ENCODE results near the gene ZFP91. TPM values are rescaled to one million over a fixed set of nuclear protein-coding genes. Genes with fewer than 3 reads are reported as not detected.

Gene ZFP91
- total and polyA plus RNA-seq, 12 donors, result 6.6 to 58.1 (median 49.3) TPM

DNA sequence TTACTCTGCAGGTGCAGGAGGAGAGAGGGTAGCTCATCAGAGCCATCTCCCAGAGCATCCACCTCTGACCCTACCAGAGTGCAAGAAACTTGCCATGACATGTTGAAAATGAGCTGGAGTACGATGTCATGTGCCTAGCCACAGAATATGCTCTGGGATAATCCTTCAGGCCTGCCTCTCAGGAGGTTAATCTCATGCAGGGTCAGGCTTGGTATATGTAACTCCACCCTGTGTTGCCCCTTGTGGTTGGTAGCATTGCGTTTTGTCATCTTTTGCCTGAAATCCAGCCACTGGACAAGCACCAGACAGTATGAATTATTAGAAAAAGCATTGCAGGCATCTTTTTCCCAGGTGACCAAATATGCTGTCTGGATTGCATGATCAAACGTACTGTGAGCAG lies 79.8 kb downstream of the ZFP91 start:
- DNase-seq, result no peak

GRCh38 chr11:58659404-58659803 lies 80.5 kb downstream of the ZFP91 start:
- Histone ChIP-seq H3K4me1 (replicated peaks in 1 of 2) (no peaks in the 10 kb centered on the region), H3K9me3 (replicated peaks in 1 of 3) (no peaks in the 10 kb centered on the region), H3K36me3 (replicated peaks in 1 of 2) (no peaks in the 10 kb centered on the region), H3K27me3 (peaks cover 5% of the 10 kb centered on the region), H3K4me3 (no peak overlapping the region), H3K27ac (no peak overlapping the region)
- intact Hi-C loops (cut with DNase I), result loop anchor here in 1 of 2 donors (10.0 kb wide), 1 partner anchor 475 kb away; no protein-coding TSS in a partner anchor
- DNase-seq, result no peak
- 29 to 69% (median 46%) methylated on average over 2 of the region's 2 CpGs for WGBS, 4 donors
- no peak for TF ChIP-seq POLR2A (IDR thresholded peaks at IDR 0.05)
- TF ChIP-seq, protein P1, sequence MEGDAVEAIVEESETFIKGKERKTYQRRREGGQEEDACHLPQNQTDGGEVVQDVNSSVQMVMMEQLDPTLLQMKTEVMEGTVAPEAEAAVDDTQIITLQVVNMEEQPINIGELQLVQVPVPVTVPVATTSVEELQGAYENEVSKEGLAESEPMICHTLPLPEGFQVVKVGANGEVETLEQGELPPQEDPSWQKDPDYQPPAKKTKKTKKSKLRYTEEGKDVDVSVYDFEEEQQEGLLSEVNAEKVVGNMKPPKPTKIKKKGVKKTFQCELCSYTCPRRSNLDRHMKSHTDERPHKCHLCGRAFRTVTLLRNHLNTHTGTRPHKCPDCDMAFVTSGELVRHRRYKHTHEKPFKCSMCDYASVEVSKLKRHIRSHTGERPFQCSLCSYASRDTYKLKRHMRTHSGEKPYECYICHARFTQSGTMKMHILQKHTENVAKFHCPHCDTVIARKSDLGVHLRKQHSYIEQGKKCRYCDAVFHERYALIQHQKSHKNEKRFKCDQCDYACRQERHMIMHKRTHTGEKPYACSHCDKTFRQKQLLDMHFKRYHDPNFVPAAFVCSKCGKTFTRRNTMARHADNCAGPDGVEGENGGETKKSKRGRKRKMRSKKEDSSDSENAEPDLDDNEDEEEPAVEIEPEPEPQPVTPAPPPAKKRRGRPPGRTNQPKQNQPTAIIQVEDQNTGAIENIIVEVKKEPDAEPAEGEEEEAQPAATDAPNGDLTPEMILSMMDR (IDR thresholded peaks at IDR 0.05), result no peak

More for the DNA sequence above, 79.8 kb downstream of the ZFP91 start:
- H3K27ac ChIP-seq, result no peak overlapping the region
- H3K36me3 ChIP-seq (replicated peaks in 1 of 2), result no peaks in the 10 kb centered on the region
- H3K4me3 ChIP-seq, result no peak overlapping the region
- no peak for TF ChIP-seq POLR2A (IDR thresholded peaks at IDR 0.05)
- TF ChIP-seq, protein P1 (IDR thresholded peaks at IDR 0.05), result no peak
- intact Hi-C loops (cut with DNase I), result loop anchor here in 1 of 2 donors (10.0 kb wide), 1 partner anchor 476 kb away; no protein-coding TSS in a partner anchor
- no peaks in the 10 kb centered on the region for H3K4me1 ChIP-seq (replicated peaks in 1 of 2)
- 75 to 85% (median 80%) methylated on average over 3 of the region's 3 CpGs for WGBS, 4 donors
- peaks cover 5% of the 10 kb centered on the region for H3K27me3 ChIP-seq
- H3K9me3 ChIP-seq (replicated peaks in 1 of 3), result no peaks in the 10 kb centered on the region

DNA sequence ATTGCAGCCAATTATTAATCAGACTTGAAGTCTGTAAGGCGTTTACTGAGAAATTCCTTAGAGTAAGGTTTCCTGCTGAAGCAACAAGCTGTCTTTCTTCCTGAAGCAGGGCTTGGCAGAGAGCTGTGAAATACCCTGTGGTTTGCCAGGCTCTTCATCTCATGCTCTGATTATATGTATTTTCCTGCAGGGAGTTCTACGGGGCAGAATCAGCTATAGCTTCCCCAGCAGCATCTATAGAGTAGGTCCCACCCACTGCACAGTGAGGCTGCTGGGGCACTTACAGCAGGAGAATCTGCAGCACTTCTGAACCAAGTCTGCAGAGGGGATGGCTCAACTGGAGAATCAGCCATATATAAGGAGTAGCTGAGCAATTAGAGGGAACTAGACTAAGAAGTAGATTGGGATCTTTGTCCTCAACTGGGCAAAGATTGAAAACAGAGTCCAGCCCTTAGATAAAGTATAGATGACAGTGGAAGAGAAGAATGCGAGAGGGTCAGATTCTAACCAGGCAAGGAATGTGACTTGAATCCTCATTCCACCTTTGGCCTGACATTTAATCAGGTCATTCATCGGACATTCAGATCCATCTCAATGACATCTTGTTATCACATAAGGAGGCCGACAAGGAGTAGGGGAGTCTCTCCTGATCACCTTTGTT lies 81.2 kb downstream of the ZFP91 start:
- H3K4me3 ChIP-seq, result no peak overlapping the region
- WGBS, 4 donors, result 64 to 85% (median 77%) methylated on average over 5 of the region's 5 CpGs
- H3K27ac ChIP-seq, result no peak overlapping the region
- TF ChIP-seq, protein P1 (IDR thresholded peaks at IDR 0.05), result no peak
- TF ChIP-seq POLR2A (IDR thresholded peaks at IDR 0.05), result no peak
- intact Hi-C loops (cut with DNase I), result loop anchor here in 1 of 2 donors (10.0 kb wide), 1 partner anchor 475 kb away; no protein-coding TSS in a partner anchor
- peaks cover 5% of the 10 kb centered on the region for H3K27me3 ChIP-seq
- H3K4me1 ChIP-seq (replicated peaks in 1 of 2), result no peaks in the 10 kb centered on the region
- no peaks in the 10 kb centered on the region for H3K36me3 ChIP-seq (replicated peaks in 1 of 2)
- H3K9me3 ChIP-seq (replicated peaks in 1 of 3), result no peaks in the 10 kb centered on the region
- DNase-seq, result no peak

Other genes with a start within 250 kb of the ZFP91 start
- gene OR5B17, start 220.0 kb upstream of the ZFP91 start, total RNA-seq, result not detected
- gene OR5B17, start 220.0 kb upstream of the ZFP91 start, polyA plus RNA-seq, result not detected
- gene OR5B3, start 172.2 kb upstream of the ZFP91 start, total RNA-seq, result not detected
- gene OR5B3, start 172.2 kb upstream of the ZFP91 start, polyA plus RNA-seq, result not detected
- not detected for gene OR5B2, start 150.9 kb upstream of the ZFP91 start, total RNA-seq
- not detected for gene OR5B2, start 150.9 kb upstream of the ZFP91 start, polyA plus RNA-seq
- gene OR5B12, start 136.8 kb upstream of the ZFP91 start, total RNA-seq, result not detected
- gene OR5B12, start 136.8 kb upstream of the ZFP91 start, polyA plus RNA-seq, result not detected
- not detected for gene OR5B21, start 71.0 kb upstream of the ZFP91 start, total RNA-seq
- not detected for gene OR5B21, start 71.0 kb upstream of the ZFP91 start, polyA plus RNA-seq
- gene LPXN, start 3.2 kb upstream of the ZFP91 start, total RNA-seq, result 10 to 100 TPM in 4 of 9 donors, 1 to 10 TPM in 5; 3.1 to 15.1 (median 9.7) TPM
- 10 to 100 TPM in 2 of 3 donors, 1 to 10 TPM in 1; 9.5 to 24.5 (median 11.3) TPM for gene LPXN, start 3.2 kb upstream of the ZFP91 start, polyA plus RNA-seq
- 1 to 10 TPM in 4 of 9 donors, under 1 TPM in 5; 0.39 to 3.0 (median 0.85) TPM for gene CNTF, start 43.6 kb downstream of the ZFP91 start, total RNA-seq
- 1 to 10 TPM in 1 of 3 donors, under 1 TPM in 2; 0.16 to 1.1 (median 0.24) TPM for gene CNTF, start 43.6 kb downstream of the ZFP91 start, polyA plus RNA-seq
- under 1 TPM in 1 of 9 donors, not detected in 8; 0.29 TPM for gene GLYAT, start 152.9 kb downstream of the ZFP91 start, total RNA-seq
- gene GLYAT, start 152.9 kb downstream of the ZFP91 start, polyA plus RNA-seq, result under 1 TPM in 2 of 3 donors, not detected in 1; 0.09 to 0.13 TPM

All from adrenal gland (tissue), 12 donors.